Motor neuron (in vitro differentiated cells): ENCODE results near the gene ANKRD10. TPM values are rescaled to one million over a fixed set of nuclear protein-coding genes. Genes with fewer than 3 reads are reported as not detected.
"Not testable (repeated sequence)": the region's sequence is repeated elsewhere in the genome, so short reads cannot be mapped to it uniquely, and the experiment has no call there.

ENCODE experiments used
- ATAC-seq, 8 experiments: fragments of 200-7000 bp; cut with Tn5 transposase; replicated peaks in 6 of 8; 2 replicates each; pipeline ENCODE4 v1.8.0; 2021; ENCODE audit warnings: mild to moderate bottlenecking in 8 of 8, moderate library complexity in 8 of 8
- H3K27ac ChIP-seq, 2 donors: fragments of 250-450 bp; sonication (Bioruptor Pico); 2 replicates each; pipeline ENCODE4 v1.9.0; 2021; ENCODE audit warnings: antibody characterized with exemption in 2 of 2, mild to moderate bottlenecking in 2 of 2, moderate library complexity in 1 of 2
- H3K4me1 ChIP-seq, 2 donors: fragments of 250-450 bp; sonication (Bioruptor Pico); replicated peaks in 1 of 2; 2 replicates each; pipeline ENCODE4 v1.6.1; 2021; ENCODE audit warnings: antibody characterized with exemption in 2 of 2, mild to moderate bottlenecking in 2 of 2, moderate library complexity in 1 of 2
- H3K4me3 ChIP-seq, 5 donors: fragments of 250-450 bp; sonication (Bioruptor Pico); 2 replicates each; pipeline ENCODE4 v1.9.0; 2021; ENCODE audit warnings: antibody characterized with exemption in 5 of 5, mild to moderate bottlenecking in 5 of 5, moderate library complexity in 4 of 5
- WGBS, 10 experiments: fragments of 450-650 bp; shearing (Covaris generic); methylation state at CpG; one replicate each; pipeline ENCODE4 v1.0.0; 2022; 5-methylcytosine and 5-hydroxymethylcytosine counted together
- in situ Hi-C, 9 experiments: fragments of 400-800 bp; cut with MboI; loops; one replicate each; pipeline ENCODE4 v1.15.0; 2021; ENCODE audit warnings: low sequenced_read_pairs in 9 of 9, low pct_unique_long_range_greater_than_20kb in 2 of 9; ENCODE audit not compliant: unreplicated experiment in 9 of 9
- total RNA-seq, 8 experiments: library from RNA; unstranded; fragments of 300-600 nt; gene quantifications; 2 replicates each; pipeline versions ENCODE4 v1.2.3 to v1.2.4, GENCODE V29; 2022

The ANKRD10 gene
- total RNA-seq, 8 experiments from 2014 or later = 75.5 to 247 (median 108) TPM

- WGBS, 10 experiments = 80 to 100% (median 93%) methylated on average over 2 to 3 of the region's 3 CpGs; no CpG with 5 or more reads in 6 of the 10 experiments
- Histone ChIP-seq H3K4me1 (no peaks in the 10 kb centered on the region), H3K27ac (no peak overlapping the region), H3K4me3 (no peak overlapping the region)
- in situ Hi-C loops = no loop called here
- peak in 2 of 8 experiments; percentile 62 to 79 for ATAC-seq
Measured at GRCh38 chr13:110856942-110857835, 57.7 kb downstream of the ANKRD10 start.

GRCh38 chr13:110855363-110855762 lies 59.5 kb downstream of the ANKRD10 start:
- H3K4me3 ChIP-seq = no peak overlapping the region
- ATAC-seq = no peak
- in situ Hi-C loops = no loop called here
- WGBS, 10 experiments = 25 to 100% (median 100%) methylated on average over 1 to 3 of the region's 6 CpGs; no CpG with 5 or more reads in 2 of the 10 experiments
- H3K27ac ChIP-seq = no peak overlapping the region
- no peaks in the 10 kb centered on the region for H3K4me1 ChIP-seq

- Histone ChIP-seq H3K27ac (no peak overlapping the region), H3K4me3 (no peak overlapping the region), H3K4me1 (no peaks in the 10 kb centered on the region)
- in situ Hi-C loops = no loop called here
- 75 to 94% (median 88%) methylated on average over 1 to 7 of the region's 7 CpGs; no CpG with 5 or more reads in 4 of the 10 experiments for WGBS, 10 experiments
- no peak for ATAC-seq
Measured at GRCh38 chr13:110854866-110855265, 60.0 kb downstream of the ANKRD10 start.

GRCh38 chr13:110853235-110853721 lies 61.6 kb downstream of the ANKRD10 start:
- in situ Hi-C loops = no loop called here
- H3K4me1 ChIP-seq = no peaks in the 10 kb centered on the region
- no peak overlapping the region for H3K4me3 ChIP-seq
- ATAC-seq = peak in 6 of 8 experiments; percentile 27 to 80 (median 72)
- WGBS, 10 experiments = 40 to 100% (median 70%) methylated on average over 1 to 15 of the region's 20 CpGs; no CpG with 5 or more reads in 7 of the 10 experiments
- H3K27ac ChIP-seq = no peak overlapping the region

- no peak overlapping the region for H3K4me3 ChIP-seq
- 43 to 100% (median 82%) methylated on average over 1 to 7 of the region's 11 CpGs; no CpG with 5 or more reads in 2 of the 10 experiments for WGBS, 10 experiments
- no peak for ATAC-seq
- H3K27ac ChIP-seq = no peak overlapping the region
- no peaks in the 10 kb centered on the region for H3K4me1 ChIP-seq
- in situ Hi-C loops = no loop called here
Measured at GRCh38 chr13:110850840-110851239, 64.0 kb downstream of the ANKRD10 start.

GRCh38 chr13:110850006-110850405 lies 64.9 kb downstream of the ANKRD10 start:
- peaks cover 0 to 4% of the 10 kb centered on the region in 2 donors for H3K4me1 ChIP-seq
- WGBS, 10 experiments = 0 to 100% (median 78%) methylated on average over 2 to 4 of the region's 4 CpGs
- in situ Hi-C loops = no loop called here
- no peak overlapping the region for H3K4me3 ChIP-seq
- no peak overlapping the region for H3K27ac ChIP-seq
- ATAC-seq = no peak

- no peak overlapping the region for H3K4me3 ChIP-seq
- in situ Hi-C loops = no loop called here
- H3K27ac ChIP-seq = no peak overlapping the region
- peaks cover 0 to 4% of the 10 kb centered on the region in 2 donors for H3K4me1 ChIP-seq
- no peak for ATAC-seq
- WGBS, 10 experiments = 24 to 89% (median 73%) methylated on average over 3 of the region's 3 CpGs
Measured at GRCh38 chr13:110845520-110845919, 69.3 kb downstream of the ANKRD10 start.

- Histone ChIP-seq H3K27ac (no peak overlapping the region), H3K4me3 (no peak overlapping the region), H3K4me1 (peaks cover 0 to 4% of the 10 kb centered on the region in 2 donors)
- no peak for ATAC-seq
- WGBS, 10 experiments = 20 to 100% (median 50%) methylated on average over 1 to 3 of the region's 3 CpGs; no CpG with 5 or more reads in 3 of the 10 experiments
- in situ Hi-C loops = no loop called here
Measured at GRCh38 chr13:110841846-110842245, 73.0 kb downstream of the ANKRD10 start.

GRCh38 chr13:110841406-110841805 lies 73.5 kb downstream of the ANKRD10 start:
- WGBS, 10 experiments = 0 to 100% (median 61%) methylated on average over 1 to 2 of the region's 2 CpGs; no CpG with 5 or more reads in 2 of the 10 experiments
- in situ Hi-C loops = no loop called here
- Histone ChIP-seq H3K27ac (no peak overlapping the region), H3K4me3 (no peak overlapping the region), H3K4me1 (peaks cover 0 to 4% of the 10 kb centered on the region in 2 donors)
- no peak for ATAC-seq

GRCh38 chr13:110838867-110839538 lies 75.9 kb downstream of the ANKRD10 start:
- Histone ChIP-seq H3K4me1 (no peaks in the 10 kb centered on the region), H3K4me3 (no peak overlapping the region), H3K27ac (no peak overlapping the region)
- no peak for ATAC-seq
- 50 to 100% (median 82%) methylated on average over 1 to 3 of the region's 4 CpGs; no CpG with 5 or more reads in 6 of the 10 experiments for WGBS, 10 experiments
- in situ Hi-C loops = no loop called here

GRCh38 chr13:110838116-110838515 lies 76.8 kb downstream of the ANKRD10 start:
- no peak for ATAC-seq
- Histone ChIP-seq H3K27ac (no peak overlapping the region), H3K4me3 (no peak overlapping the region), H3K4me1 (no peaks in the 10 kb centered on the region)
- 38 to 100% (median 87%) methylated on average over 2 to 8 of the region's 8 CpGs for WGBS, 10 experiments
- in situ Hi-C loops = no loop called here

- WGBS, 10 experiments = 17 to 100% (median 50%) methylated on average over 1 to 2 of the region's 5 CpGs; no CpG with 5 or more reads in 3 of the 10 experiments
- in situ Hi-C loops, H3K27ac ChIP-seq, ATAC-seq, H3K4me3 ChIP-seq, H3K4me1 ChIP-seq: not testable (repeated sequence)
Measured at GRCh38 chr13:110837397-110838061, 77.3 kb downstream of the ANKRD10 start.

GRCh38 chr13:110836605-110836903 lies 78.3 kb downstream of the ANKRD10 start:
- Histone ChIP-seq H3K4me1 (no peaks in the 10 kb centered on the region), H3K4me3 (no peak overlapping the region), H3K27ac (no peak overlapping the region)
- WGBS, 10 experiments = 40 to 100% (median 87%) methylated on average over 1 to 2 of the region's 2 CpGs; no CpG with 5 or more reads in 2 of the 10 experiments
- ATAC-seq = peak in 1 of 8 experiments; percentile 33
- in situ Hi-C loops = no loop called here
